ENCODE results near the gene NEK5. TPM values are rescaled to one million over a fixed set of nuclear protein-coding genes. Genes with fewer than 3 reads are reported as not detected.
"Not testable (repeated sequence)": the region's sequence is repeated elsewhere in the genome, so short reads cannot be mapped to it uniquely, and the experiment has no call there.

NEK5 gene
- total and polyA plus RNA-seq, 2 donors: 0.28 to 0.34 TPM

- H3K36me3 ChIP-seq (ENCODE audit: control insufficient read depth in 2 of 2, insufficient read depth in 2 of 2, low read length in 1 of 2): peaks cover 28% of the 10 kb centered on the region in 2 donors
- H3K4me1 ChIP-seq (ENCODE audit: control insufficient read depth in 2 of 2, insufficient read depth in 2 of 2, low read length in 2 of 2); H3K9me3 ChIP-seq (ENCODE audit: control insufficient read depth in 2 of 2, insufficient read depth in 1 of 2, low read length in 1 of 2); H3K27me3 ChIP-seq (ENCODE audit: control insufficient read depth in 2 of 2, insufficient read depth in 1 of 2, low read length in 1 of 2); H3K27ac ChIP-seq (ENCODE audit: low read depth in 1 of 2, low read length in 1 of 2); H3K4me3 ChIP-seq (ENCODE audit: low read length in 2 of 2); DNase-seq (ENCODE audit: low read depth in 6 of 9, low spot score in 9 of 9): not testable (repeated sequence)
- WGBS: 98% methylated on average over 6 of the region's 6 CpGs
Observed at GRCh38 chr13:52030401-52030800, 98.5 kb downstream of the NEK5 start.

GRCh38 chr13:52029569-52029968 lies 99.3 kb downstream of the NEK5 start:
- H3K4me1 ChIP-seq (ENCODE audit: control insufficient read depth in 2 of 2, insufficient read depth in 2 of 2, low read length in 2 of 2): no peaks in the 10 kb centered on the region
- H3K9me3 ChIP-seq (ENCODE audit: control insufficient read depth in 2 of 2, insufficient read depth in 1 of 2, low read length in 1 of 2): no peaks in the 10 kb centered on the region
- peaks cover 32 to 35% of the 10 kb centered on the region in 2 donors for H3K36me3 ChIP-seq (ENCODE audit: control insufficient read depth in 2 of 2, insufficient read depth in 2 of 2, low read length in 1 of 2)
- no peak overlapping the region for H3K4me3 ChIP-seq (ENCODE audit: low read length in 2 of 2)
- no peak for DNase-seq (ENCODE audit: low read depth in 6 of 9, low spot score in 9 of 9)
- no peak overlapping the region for H3K27ac ChIP-seq (ENCODE audit: low read depth in 1 of 2, low read length in 1 of 2)
- H3K27me3 ChIP-seq (ENCODE audit: control insufficient read depth in 2 of 2, insufficient read depth in 1 of 2, low read length in 1 of 2): no peaks in the 10 kb centered on the region
- WGBS: 96% methylated on average over 4 of the region's 4 CpGs

- H3K9me3 ChIP-seq (ENCODE audit: control insufficient read depth in 2 of 2, insufficient read depth in 1 of 2, low read length in 1 of 2): no peaks in the 10 kb centered on the region
Observed at GRCh38 chr13:52027832-52028231, 101.0 kb downstream of the NEK5 start.

DNA sequence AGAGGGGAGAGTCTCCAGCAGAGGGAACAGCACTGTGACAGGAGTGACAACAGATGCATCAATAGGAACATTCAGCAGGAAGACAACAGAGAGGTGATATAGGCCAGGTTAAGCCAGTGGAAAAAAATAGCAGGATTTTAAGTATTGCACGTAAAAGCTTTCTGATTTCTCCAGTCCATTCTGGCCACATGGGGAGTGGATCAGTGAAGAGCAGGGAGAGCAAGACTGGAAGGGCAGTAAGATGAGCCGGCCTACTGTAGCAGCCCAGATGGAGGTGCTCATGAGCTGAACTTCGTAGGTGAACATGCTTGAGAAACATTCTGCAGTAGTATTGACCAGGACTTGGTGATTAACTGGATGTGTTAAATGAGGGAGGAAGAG lies 102.6 kb downstream of the NEK5 start:
- Histone ChIP-seq H3K27ac (ENCODE audit: low read depth in 1 of 2, low read length in 1 of 2) (no peak overlapping the region), H3K27me3 (ENCODE audit: control insufficient read depth in 2 of 2, insufficient read depth in 1 of 2, low read length in 1 of 2) (no peaks in the 10 kb centered on the region), H3K4me3 (ENCODE audit: low read length in 2 of 2) (no peak overlapping the region), H3K9me3 (ENCODE audit: control insufficient read depth in 2 of 2, insufficient read depth in 1 of 2, low read length in 1 of 2) (no peaks in the 10 kb centered on the region), H3K4me1 (ENCODE audit: control insufficient read depth in 2 of 2, insufficient read depth in 2 of 2, low read length in 2 of 2) (no peaks in the 10 kb centered on the region), H3K36me3 (ENCODE audit: control insufficient read depth in 2 of 2, insufficient read depth in 2 of 2, low read length in 1 of 2) (peaks cover 34 to 58% of the 10 kb centered on the region in 2 donors)
- DNase-seq (ENCODE audit: low read depth in 6 of 9, low spot score in 9 of 9): no peak
- 97% methylated on average over 3 of the region's 3 CpGs for WGBS

More at GRCh38 chr13:52027832-52028231, 101.0 kb downstream of the NEK5 start:
- DNase-seq (ENCODE audit: low read depth in 6 of 9, low spot score in 9 of 9): no peak
- Histone ChIP-seq H3K4me3 (ENCODE audit: low read length in 2 of 2) (no peak overlapping the region), H3K27me3 (ENCODE audit: control insufficient read depth in 2 of 2, insufficient read depth in 1 of 2, low read length in 1 of 2) (no peaks in the 10 kb centered on the region), H3K4me1 (ENCODE audit: control insufficient read depth in 2 of 2, insufficient read depth in 2 of 2, low read length in 2 of 2) (no peaks in the 10 kb centered on the region), H3K27ac (ENCODE audit: low read depth in 1 of 2, low read length in 1 of 2) (no peak overlapping the region), H3K36me3 (ENCODE audit: control insufficient read depth in 2 of 2, insufficient read depth in 2 of 2, low read length in 1 of 2) (peaks cover 32 to 46% of the 10 kb centered on the region in 2 donors)
- WGBS: 96% methylated on average over 1 of the region's 1 CpG

GRCh38 chr13:52025475-52026245 lies 103.2 kb downstream of the NEK5 start:
- H3K9me3 ChIP-seq (ENCODE audit: control insufficient read depth in 2 of 2, insufficient read depth in 1 of 2, low read length in 1 of 2): no peaks in the 10 kb centered on the region
- no peaks in the 10 kb centered on the region for H3K4me1 ChIP-seq (ENCODE audit: control insufficient read depth in 2 of 2, insufficient read depth in 2 of 2, low read length in 2 of 2)
- peaks cover 30 to 61% of the 10 kb centered on the region in 2 donors for H3K36me3 ChIP-seq (ENCODE audit: control insufficient read depth in 2 of 2, insufficient read depth in 2 of 2, low read length in 1 of 2)
- no peak for DNase-seq (ENCODE audit: low read depth in 6 of 9, low spot score in 9 of 9)
- no peak overlapping the region for H3K4me3 ChIP-seq (ENCODE audit: low read length in 2 of 2)
- no peak overlapping the region for H3K27ac ChIP-seq (ENCODE audit: low read depth in 1 of 2, low read length in 1 of 2)
- 87% methylated on average over 8 of the region's 8 CpGs for WGBS
- H3K27me3 ChIP-seq (ENCODE audit: control insufficient read depth in 2 of 2, insufficient read depth in 1 of 2, low read length in 1 of 2): no peaks in the 10 kb centered on the region

DNA sequence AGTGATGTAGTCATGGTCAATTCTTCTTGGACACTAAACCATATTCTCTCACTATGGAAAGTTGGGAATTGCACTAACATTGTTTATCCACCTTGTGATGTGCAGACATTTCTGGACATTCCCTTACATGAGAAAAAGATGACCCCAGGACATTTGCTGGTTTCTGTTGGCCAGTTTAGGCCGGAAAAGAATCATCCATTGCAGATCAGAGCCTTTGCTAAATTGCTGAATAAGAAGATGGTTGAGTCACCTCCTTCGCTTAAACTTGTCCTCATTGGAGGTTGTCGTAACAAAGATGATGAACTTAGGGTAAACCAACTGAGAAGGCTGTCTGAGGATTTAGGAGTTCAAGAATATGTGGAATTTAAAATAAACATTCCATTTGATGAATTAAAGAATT lies 104.4 kb downstream of the NEK5 start, which contains the start of gene UTP14C:
Gene UTP14C (plus strand): TSS at position 211 of the 400 bp plus-strand sequence. CDS start 4,114 bp downstream, outside the sequence.
- DNase-seq (ENCODE audit: low read depth in 6 of 9, low spot score in 9 of 9): no peak
- H3K4me1 ChIP-seq (ENCODE audit: control insufficient read depth in 2 of 2, insufficient read depth in 2 of 2, low read length in 2 of 2): no peaks in the 10 kb centered on the region
- no peak within 1 kb of the TSS for H3K4me3 ChIP-seq (ENCODE audit: low read length in 2 of 2)
- WGBS: 99% methylated on average over 3 of the region's 3 CpGs
- peaks cover 29 to 63% of the 10 kb centered on the region in 2 donors for H3K36me3 ChIP-seq (ENCODE audit: control insufficient read depth in 2 of 2, insufficient read depth in 2 of 2, low read length in 1 of 2)
- no peak within 1 kb of the TSS for H3K27ac ChIP-seq (ENCODE audit: low read depth in 1 of 2, low read length in 1 of 2)
- no peaks in the 10 kb centered on the region for H3K9me3 ChIP-seq (ENCODE audit: control insufficient read depth in 2 of 2, insufficient read depth in 1 of 2, low read length in 1 of 2)
- H3K27me3 ChIP-seq (ENCODE audit: control insufficient read depth in 2 of 2, insufficient read depth in 1 of 2, low read length in 1 of 2): no peaks in the 10 kb centered on the region

GRCh38 chr13:52022356-52022755 lies 106.5 kb downstream of the NEK5 start:
- no peaks in the 10 kb centered on the region for H3K4me1 ChIP-seq (ENCODE audit: control insufficient read depth in 2 of 2, insufficient read depth in 2 of 2, low read length in 2 of 2)
- no peaks in the 10 kb centered on the region for H3K27me3 ChIP-seq (ENCODE audit: control insufficient read depth in 2 of 2, insufficient read depth in 1 of 2, low read length in 1 of 2)
- no peak overlapping the region for H3K4me3 ChIP-seq (ENCODE audit: low read length in 2 of 2)
- no peaks in the 10 kb centered on the region for H3K9me3 ChIP-seq (ENCODE audit: control insufficient read depth in 2 of 2, insufficient read depth in 1 of 2, low read length in 1 of 2)
- no peak for DNase-seq (ENCODE audit: low read depth in 6 of 9, low spot score in 9 of 9)
- peaks cover 19 to 55% of the 10 kb centered on the region in 2 donors for H3K36me3 ChIP-seq (ENCODE audit: control insufficient read depth in 2 of 2, insufficient read depth in 2 of 2, low read length in 1 of 2)
- no peak overlapping the region for H3K27ac ChIP-seq (ENCODE audit: low read depth in 1 of 2, low read length in 1 of 2)
- WGBS: 98% methylated on average over 2 of the region's 2 CpGs

GRCh38 chr13:52020191-52020590 lies 108.7 kb downstream of the NEK5 start:
- H3K9me3 ChIP-seq (ENCODE audit: control insufficient read depth in 2 of 2, insufficient read depth in 1 of 2, low read length in 1 of 2): no peaks in the 10 kb centered on the region
- peaks cover 14 to 42% of the 10 kb centered on the region in 2 donors for H3K36me3 ChIP-seq (ENCODE audit: control insufficient read depth in 2 of 2, insufficient read depth in 2 of 2, low read length in 1 of 2)
- no peak for DNase-seq (ENCODE audit: low read depth in 6 of 9, low spot score in 9 of 9)
- H3K4me3 ChIP-seq (ENCODE audit: low read length in 2 of 2): no peak overlapping the region
- H3K4me1 ChIP-seq (ENCODE audit: control insufficient read depth in 2 of 2, insufficient read depth in 2 of 2, low read length in 2 of 2): no peaks in the 10 kb centered on the region
- 99% methylated on average over 3 of the region's 3 CpGs for WGBS
- no peaks in the 10 kb centered on the region for H3K27me3 ChIP-seq (ENCODE audit: control insufficient read depth in 2 of 2, insufficient read depth in 1 of 2, low read length in 1 of 2)
- no peak overlapping the region for H3K27ac ChIP-seq (ENCODE audit: low read depth in 1 of 2, low read length in 1 of 2)

DNA sequence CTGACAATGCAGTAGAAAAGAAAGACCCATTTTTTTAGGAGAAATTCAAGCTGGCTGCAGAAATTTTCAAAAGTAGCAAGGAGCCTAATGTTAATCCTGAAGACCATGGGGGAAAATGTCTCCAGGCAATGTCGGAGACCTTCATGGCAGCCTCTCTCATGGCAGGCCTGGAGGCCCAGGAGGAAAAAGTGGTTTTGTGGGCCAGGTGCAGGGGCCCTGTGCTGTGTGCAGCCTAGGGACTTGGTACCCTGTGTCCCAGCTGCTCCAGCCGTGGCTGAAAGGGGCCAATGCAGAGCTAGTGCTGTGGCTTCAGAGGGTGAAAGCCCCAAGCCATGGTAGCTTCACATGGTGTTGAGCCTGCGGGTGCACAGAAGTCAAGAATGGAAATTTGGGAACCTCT lies 112.6 kb downstream of the NEK5 start:
- Histone ChIP-seq H3K27me3 (ENCODE audit: control insufficient read depth in 2 of 2, insufficient read depth in 1 of 2, low read length in 1 of 2) (peaks cover 4 to 7% of the 10 kb centered on the region in 2 donors), H3K36me3 (ENCODE audit: control insufficient read depth in 2 of 2, insufficient read depth in 2 of 2, low read length in 1 of 2) (peaks cover 8 to 15% of the 10 kb centered on the region in 2 donors), H3K27ac (ENCODE audit: low read depth in 1 of 2, low read length in 1 of 2) (no peak overlapping the region), H3K4me1 (ENCODE audit: control insufficient read depth in 2 of 2, insufficient read depth in 2 of 2, low read length in 2 of 2) (peaks cover 0 to 3% of the 10 kb centered on the region in 2 donors), H3K9me3 (ENCODE audit: control insufficient read depth in 2 of 2, insufficient read depth in 1 of 2, low read length in 1 of 2) (no peaks in the 10 kb centered on the region), H3K4me3 (ENCODE audit: low read length in 2 of 2) (no peak overlapping the region)
- no peak for DNase-seq (ENCODE audit: low read depth in 6 of 9, low spot score in 9 of 9)
- 97% methylated on average over 3 of the region's 3 CpGs for WGBS
